Ovary (tissue), 9 donors: ENCODE measurements around the gene ARSI. TPM values are rescaled to one million over a fixed set of nuclear protein-coding genes. Genes with fewer than 3 reads are reported as not detected.

ENCODE experiments used
- DNase-seq, 5 donors: peaks; one replicate each; pipeline ENCODE4 v3.0.0-alpha.2; 2019 to 2020
- H3K27ac ChIP-seq, 2 donors: fragments of 200-600 bp; one replicate each; pipeline versions ENCODE4 v1.5.1 to v1.8.0; 2019 to 2022
- H3K27me3 ChIP-seq: fragments of 200-600 bp; one replicate; pipeline ENCODE4 v1.8.0; 2022
- H3K36me3 ChIP-seq: fragments of 200-600 bp; sonication (generic); one replicate; pipeline ENCODE4 v1.5.1; 2019
- H3K4me1 ChIP-seq: one replicate; pipeline ENCODE4 v1.8.1; 2013; ENCODE audit warnings: mild to moderate bottlenecking, moderate library complexity; ENCODE audit not compliant: insufficient read depth
- H3K4me3 ChIP-seq: fragments of 200-600 bp; sonication (generic); one replicate; pipeline ENCODE4 v1.5.1; 2017
- H3K9me3 ChIP-seq, 2 donors: fragments of 200-600 bp in 1 of 2; sonication (generic) in 1 of 2; one replicate each; pipeline versions ENCODE4 v1.5.1 to v1.8.1; 2013 to 2019; ENCODE audit warnings: mild to moderate bottlenecking in 1 of 2, moderate library complexity in 1 of 2
- EP300 ChIP-seq: sonication (generic); formaldehyde crosslinking; IDR thresholded peaks from one replicate; pipeline ENCODE4 v1.6.1; 2017; ENCODE audit warnings: antibody characterized with exemption
- POLR2A ChIP-seq: fragments of 450-650 bp; IDR thresholded peaks from one replicate; pipeline ENCODE4 v1.6.1; 2017; ENCODE audit warnings: antibody characterized with exemption, mild to moderate bottlenecking, moderate library complexity
- WGBS, 3 donors: extraction: QIAGEN DNeasy Blood & Tissue Kit in 1 of 3; methylation state at CpG; one replicate each; pipeline versions ENCODE4 v1.1.5 to v1.1.7; 2013 to 2017; 5-methylcytosine and 5-hydroxymethylcytosine counted together
- intact Hi-C, 4 donors: fragments of 100-400 bp; cut with DNase I; formaldehyde crosslinking; loops; one replicate each; pipeline versions ENCODE4 v1.11.0 to v1.15.1; 2022 to 2023
- polyA plus RNA-seq, 2 donors: library from polyadenylated mRNA; stranded (reverse); fragments of 200-250 nt in 1 of 2; fragments of 350-450 nt in 1 of 2; fragmentation: Illumina TruSeq in 1 of 2; extraction: RNeasy Lipid Tissue Mini Kit (QIAGEN cat#74804) in 1 of 2; gene quantifications; one replicate each; pipeline ENCODE4 v1.2.3, GENCODE V29; 2013 to 2014
- total RNA-seq, 7 donors: library from RNA; depleted of rRNA in 2 of 7; stranded (reverse); fragments of >200 nt in 2 of 7; fragmentation: NEBNext Ultra II Directional in 3 of 7; extraction: Animal tissue kit (Norgen Biotek cat#: 25700) in 3 of 7; gene quantifications; one replicate each; pipeline versions ENCODE4 v1.1.0 to v1.2.4, GENCODE V29; 2016 to 2023
- TF ChIP-seq, protein P1 (sequence below), 3 donors: fragments of 450-650 bp in 2 of 3; fragments of 200-600 bp in 1 of 3; IDR thresholded peaks; one replicate each; pipeline versions ENCODE4 v1.5.1 to v1.8.0; 2016 to 2022; ENCODE audit warnings: antibody characterized with exemption in 3 of 3, mild to moderate bottlenecking in 1 of 3
- donor health status: DM: no; HTN: no; CAD: no; lungs with moderate emphysema.
- donor health status: DM: no; HTN: no; CAD: no.
- donor health status: Bipolar disorder and iron deficiency.
- donor health status: DM: yes; HTN: yes; CAD: no.
- donor health status: DM: no; HTN: no; CAD: no.
- donor health status: DM: yes; HTN: yes; CAD: no.

ARSI gene
- total and polyA plus RNA-seq, 9 donors: 0.15 to 1.4 (median 0.63) TPM

DNA sequence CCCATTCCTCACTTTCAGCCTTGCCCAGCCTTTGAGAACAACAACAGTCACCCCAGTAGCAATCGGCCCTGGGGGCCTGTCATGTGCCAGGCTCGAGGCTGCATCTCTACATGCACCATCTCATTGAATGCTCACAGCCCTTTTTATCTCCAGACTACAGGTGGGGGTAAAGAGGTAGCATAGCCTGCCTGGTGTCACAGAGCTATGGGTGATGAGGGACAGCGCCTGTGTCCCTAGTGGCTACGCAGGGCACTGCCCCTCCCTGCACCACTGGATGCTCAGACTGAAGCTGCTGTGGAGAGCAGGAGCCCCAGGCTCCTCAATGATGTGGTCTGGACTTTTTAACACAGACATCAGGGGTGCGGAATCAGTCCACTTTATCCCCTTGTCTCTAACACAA, 15.9 kb downstream of the ARSI start:
- Histone ChIP-seq H3K36me3 (no peaks in the 10 kb centered on the region), H3K4me3 (no peak overlapping the region), H3K27ac (no peak overlapping the region), H3K9me3 (no peaks in the 10 kb centered on the region), H3K27me3 (no peaks in the 10 kb centered on the region), H3K4me1 (no peaks in the 10 kb centered on the region)
- TF ChIP-seq, protein P1, sequence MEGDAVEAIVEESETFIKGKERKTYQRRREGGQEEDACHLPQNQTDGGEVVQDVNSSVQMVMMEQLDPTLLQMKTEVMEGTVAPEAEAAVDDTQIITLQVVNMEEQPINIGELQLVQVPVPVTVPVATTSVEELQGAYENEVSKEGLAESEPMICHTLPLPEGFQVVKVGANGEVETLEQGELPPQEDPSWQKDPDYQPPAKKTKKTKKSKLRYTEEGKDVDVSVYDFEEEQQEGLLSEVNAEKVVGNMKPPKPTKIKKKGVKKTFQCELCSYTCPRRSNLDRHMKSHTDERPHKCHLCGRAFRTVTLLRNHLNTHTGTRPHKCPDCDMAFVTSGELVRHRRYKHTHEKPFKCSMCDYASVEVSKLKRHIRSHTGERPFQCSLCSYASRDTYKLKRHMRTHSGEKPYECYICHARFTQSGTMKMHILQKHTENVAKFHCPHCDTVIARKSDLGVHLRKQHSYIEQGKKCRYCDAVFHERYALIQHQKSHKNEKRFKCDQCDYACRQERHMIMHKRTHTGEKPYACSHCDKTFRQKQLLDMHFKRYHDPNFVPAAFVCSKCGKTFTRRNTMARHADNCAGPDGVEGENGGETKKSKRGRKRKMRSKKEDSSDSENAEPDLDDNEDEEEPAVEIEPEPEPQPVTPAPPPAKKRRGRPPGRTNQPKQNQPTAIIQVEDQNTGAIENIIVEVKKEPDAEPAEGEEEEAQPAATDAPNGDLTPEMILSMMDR (IDR thresholded peaks at IDR 0.05): no peak
- TF ChIP-seq EP300 (no peak), POLR2A (no peak)
- intact Hi-C loops: no loop called here
- 86 to 89% (median 87%) methylated on average over 5 of the region's 5 CpGs for WGBS, 3 donors
- peak in 1 of 5 donors; percentile 8 for DNase-seq

DNA sequence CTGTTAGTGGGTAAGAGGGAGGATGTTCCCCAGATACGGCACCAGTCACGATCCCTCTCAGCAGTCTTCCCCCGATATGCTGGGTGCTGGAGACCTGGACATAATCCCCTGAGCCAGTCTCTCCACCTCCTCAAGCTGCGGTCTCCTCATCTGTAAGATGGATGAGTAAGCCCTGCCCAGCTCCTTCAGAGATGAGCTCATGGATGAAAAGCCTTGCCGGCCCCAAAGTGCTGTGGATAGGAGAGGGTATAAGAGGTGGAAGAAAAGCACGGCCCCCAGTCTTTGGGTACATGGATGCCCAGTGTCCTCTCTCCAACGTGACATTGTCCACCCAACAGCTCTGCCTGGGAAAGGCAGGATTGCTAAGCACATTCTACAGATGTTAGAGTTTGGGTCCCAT, 17.6 kb downstream of the ARSI start:
- no peaks in the 10 kb centered on the region for H3K9me3 ChIP-seq
- H3K36me3 ChIP-seq: no peaks in the 10 kb centered on the region
- H3K27ac ChIP-seq: no peak overlapping the region
- H3K4me3 ChIP-seq: no peak overlapping the region
- intact Hi-C loops: no loop called here
- no peak for TF ChIP-seq EP300
- TF ChIP-seq POLR2A: no peak
- TF ChIP-seq, protein P1 (IDR thresholded peaks at IDR 0.05): no peak
- no peak for DNase-seq
- no peaks in the 10 kb centered on the region for H3K27me3 ChIP-seq
- 93 to 97% (median 96%) methylated on average over 7 of the region's 7 CpGs for WGBS, 3 donors
- no peaks in the 10 kb centered on the region for H3K4me1 ChIP-seq

DNA sequence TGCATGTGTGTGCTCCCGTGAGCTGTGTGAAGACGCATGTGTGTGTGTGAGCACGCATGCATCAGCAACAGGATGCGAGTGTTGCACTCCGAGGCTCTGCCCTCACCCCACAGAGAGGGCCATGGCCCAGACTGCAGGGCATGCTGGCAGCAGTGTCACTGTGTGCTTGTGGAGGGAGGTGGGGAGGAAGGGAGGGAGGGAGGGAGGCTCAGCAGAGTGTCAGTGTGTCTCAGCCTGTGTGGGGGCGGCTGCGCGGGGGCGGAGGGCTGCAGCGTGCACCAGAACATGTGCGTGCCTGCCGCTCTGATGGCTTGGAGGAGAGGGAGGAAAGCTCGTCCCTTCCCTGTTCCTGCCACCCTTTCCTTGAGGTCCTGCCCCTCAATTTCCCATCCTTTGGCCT, 18.4 kb downstream of the ARSI start:
- intact Hi-C loops: no loop called here
- H3K27ac ChIP-seq: no peak overlapping the region
- no peaks in the 10 kb centered on the region for H3K27me3 ChIP-seq
- no peaks in the 10 kb centered on the region for H3K4me1 ChIP-seq
- H3K36me3 ChIP-seq: no peaks in the 10 kb centered on the region
- DNase-seq: no peak
- TF ChIP-seq POLR2A (no peak), EP300 (no peak)
- TF ChIP-seq, protein P1 (IDR thresholded peaks at IDR 0.05): no peak
- H3K9me3 ChIP-seq: no peaks in the 10 kb centered on the region
- 26 to 30% (median 26%) methylated on average over 13 of the region's 13 CpGs for WGBS, 3 donors
- no peak overlapping the region for H3K4me3 ChIP-seq

DNA sequence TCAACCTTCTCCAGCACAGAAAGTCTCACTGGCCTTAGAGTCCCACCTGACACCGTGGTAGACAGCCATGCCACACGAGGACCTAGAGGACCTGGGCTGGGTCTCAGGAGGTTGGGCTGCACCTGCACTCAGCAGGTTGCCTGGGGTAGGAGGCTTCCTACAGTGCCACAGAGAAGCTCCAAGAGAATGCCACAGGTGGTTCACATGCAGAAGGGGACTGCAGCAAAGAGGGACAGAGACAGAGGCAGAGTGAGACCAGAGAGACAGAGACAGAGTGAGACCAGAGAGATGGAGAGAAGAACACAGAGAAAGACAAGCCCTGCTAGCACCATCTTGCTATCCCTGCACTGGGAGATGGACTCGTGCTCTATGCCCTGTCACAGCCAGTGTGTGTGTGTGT, 18.8 kb downstream of the ARSI start:
- intact Hi-C loops: no loop called here
- H3K9me3 ChIP-seq: no peaks in the 10 kb centered on the region
- H3K27me3 ChIP-seq: no peaks in the 10 kb centered on the region
- no peak for DNase-seq
- H3K36me3 ChIP-seq: no peaks in the 10 kb centered on the region
- H3K4me3 ChIP-seq: no peak overlapping the region
- WGBS, 3 donors: 66 to 81% (median 75%) methylated on average over 3 of the region's 3 CpGs
- TF ChIP-seq POLR2A: no peak
- no peaks in the 10 kb centered on the region for H3K4me1 ChIP-seq
- H3K27ac ChIP-seq: no peak overlapping the region

DNA sequence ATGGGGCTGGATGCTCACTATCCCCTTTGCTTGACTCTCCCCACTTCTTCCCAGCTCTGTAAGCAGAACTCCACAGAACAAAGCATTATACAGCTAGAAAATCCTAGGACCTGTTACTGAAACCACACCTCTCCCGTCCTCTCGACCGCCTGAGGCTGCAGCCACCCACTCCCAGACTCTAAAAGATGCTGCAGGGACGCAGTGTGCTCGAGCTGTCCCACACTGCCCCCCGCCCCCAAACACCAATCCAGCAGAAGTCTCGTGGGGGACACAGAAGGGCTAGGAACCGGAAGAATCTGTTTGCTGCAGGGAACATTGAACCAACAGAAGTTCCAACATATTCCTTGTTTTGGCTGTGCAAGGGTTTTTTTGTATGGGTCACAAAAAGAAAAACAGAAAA, 20.7 kb downstream of the ARSI start:
- no peaks in the 10 kb centered on the region for H3K9me3 ChIP-seq
- no peak overlapping the region for H3K4me3 ChIP-seq
- intact Hi-C loops: no loop called here
- no peaks in the 10 kb centered on the region for H3K27me3 ChIP-seq
- DNase-seq: no peak
- no peaks in the 10 kb centered on the region for H3K4me1 ChIP-seq
- TF ChIP-seq POLR2A (no peak), EP300 (no peak)
- TF ChIP-seq, protein P1 (IDR thresholded peaks at IDR 0.05): no peak
- 68 to 73% (median 68%) methylated on average over 8 of the region's 8 CpGs for WGBS, 3 donors
- H3K27ac ChIP-seq: no peak overlapping the region
- no peaks in the 10 kb centered on the region for H3K36me3 ChIP-seq
